ENCODE results near the gene RP2. TPM values are rescaled to one million over a fixed set of nuclear protein-coding genes. Genes with fewer than 3 reads are reported as not detected.
A peak's percentile ranks its signal among the peaks of the same experiment; 100 is the strongest.

Gene RP2
- total RNA-seq, 2 donors from 2014 or later, result 6.6 to 7.1 TPM

DNA sequence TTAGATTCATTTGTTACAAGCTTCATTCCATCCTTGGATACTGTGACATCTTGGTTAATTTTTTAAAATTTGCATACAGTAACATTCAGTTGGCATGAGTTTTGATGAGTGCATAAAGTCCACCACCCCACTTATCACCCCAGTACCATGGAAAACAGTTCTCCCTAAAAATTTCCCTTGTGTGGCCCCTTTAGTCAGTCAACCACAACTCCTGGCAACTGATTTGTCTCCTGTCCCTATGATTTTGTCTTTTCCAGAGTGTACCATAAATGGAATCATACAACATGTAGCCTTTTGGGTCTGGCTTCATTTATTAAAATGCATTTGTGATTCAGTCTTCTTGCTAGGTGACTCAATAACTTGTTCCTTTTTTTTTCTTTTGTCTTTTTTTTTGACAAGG is 29.9 kb downstream of the RP2 start:
- no peaks in the 10 kb centered on the region for H3K27me3 Mint-ChIP-seq
- H3K4me1 Mint-ChIP-seq, result no peaks in the 10 kb centered on the region
- H3K36me3 Mint-ChIP-seq (ENCODE audit: low read depth), result peaks cover 28% of the 10 kb centered on the region
- H3K4me3 Mint-ChIP-seq, result no peak overlapping the region
- ATAC-seq (replicated peaks), result no peak
- H3K9me3 Mint-ChIP-seq, result no peaks in the 10 kb centered on the region
- no peak overlapping the region for H3K27ac Mint-ChIP-seq

DNA sequence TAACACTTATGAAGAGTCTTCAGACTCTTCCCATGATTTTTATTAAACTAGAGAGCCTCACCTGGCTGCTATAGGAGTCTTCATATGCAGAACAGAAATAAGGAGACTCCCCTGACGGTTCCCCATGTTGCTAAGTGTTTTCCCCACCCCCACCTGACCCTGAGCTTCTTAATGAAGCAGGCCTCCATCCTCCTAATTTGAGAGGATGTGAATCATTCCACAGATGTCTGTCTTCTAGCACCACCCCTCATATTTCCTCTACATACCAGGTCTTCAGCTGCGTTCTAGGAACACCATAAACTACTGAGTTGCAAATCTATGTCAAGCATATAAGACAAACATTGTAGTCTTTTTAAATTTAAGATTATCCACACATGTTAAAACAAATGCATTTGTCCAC is 36.9 kb downstream of the RP2 start:
- Mint-ChIP-seq H3K4me3 (no peak overlapping the region), H3K27ac (no peak overlapping the region), H3K36me3 (ENCODE audit: low read depth) (peaks cover 11% of the 10 kb centered on the region), H3K9me3 (no peaks in the 10 kb centered on the region), H3K27me3 (no peaks in the 10 kb centered on the region), H3K4me1 (no peaks in the 10 kb centered on the region)
- no peak for ATAC-seq (replicated peaks)

DNA sequence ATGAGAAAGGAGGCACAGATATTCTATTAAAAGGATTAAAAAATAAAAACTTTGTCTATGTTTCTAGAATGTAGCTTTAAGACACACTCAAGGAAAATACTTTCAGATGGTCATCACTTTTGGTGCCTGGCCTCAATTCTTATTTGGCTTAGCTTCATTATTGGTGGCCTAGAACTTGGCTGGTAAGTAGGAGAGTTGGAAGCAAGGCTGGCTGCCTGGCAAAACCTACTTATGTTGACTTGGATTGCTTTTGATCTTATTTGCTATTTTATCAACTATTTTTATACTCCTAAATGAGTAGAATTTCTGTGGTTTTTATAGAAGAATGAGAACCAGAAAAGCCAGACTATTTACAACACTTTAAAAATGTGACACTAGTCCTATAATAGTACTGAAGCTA is 40.1 kb downstream of the RP2 start:
- no peaks in the 10 kb centered on the region for H3K9me3 Mint-ChIP-seq
- no peak overlapping the region for H3K27ac Mint-ChIP-seq
- H3K27me3 Mint-ChIP-seq, result no peaks in the 10 kb centered on the region
- no peak for ATAC-seq (replicated peaks)
- H3K36me3 Mint-ChIP-seq (ENCODE audit: low read depth), result peaks cover 11% of the 10 kb centered on the region
- H3K4me3 Mint-ChIP-seq, result no peak overlapping the region
- H3K4me1 Mint-ChIP-seq, result no peaks in the 10 kb centered on the region

DNA sequence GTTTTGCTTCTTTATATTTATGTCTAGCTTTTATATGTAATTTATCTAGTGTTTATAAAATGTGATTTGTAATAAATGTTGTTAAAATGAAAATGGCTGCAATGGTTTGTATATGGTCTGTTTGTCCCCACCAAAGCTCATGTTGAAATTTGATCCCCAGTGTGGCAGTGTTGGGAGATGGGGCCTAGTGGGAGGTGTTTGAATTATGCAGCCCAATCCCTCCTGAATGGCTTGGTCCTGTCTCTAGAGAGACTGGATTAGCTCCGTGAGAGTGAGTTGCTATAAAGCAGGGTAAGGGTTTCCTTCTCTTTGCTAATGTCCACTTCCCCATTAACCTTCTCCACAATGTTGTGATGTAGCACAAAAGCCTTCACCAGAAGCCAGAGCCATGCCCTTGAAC is 45.4 kb downstream of the RP2 start:
- Mint-ChIP-seq H3K27ac (no peak overlapping the region), H3K9me3 (no peaks in the 10 kb centered on the region), H3K4me3 (no peak overlapping the region), H3K36me3 (ENCODE audit: low read depth) (peaks cover 4% of the 10 kb centered on the region), H3K4me1 (no peaks in the 10 kb centered on the region), H3K27me3 (no peaks in the 10 kb centered on the region)
- ATAC-seq (replicated peaks), result no peak

DNA sequence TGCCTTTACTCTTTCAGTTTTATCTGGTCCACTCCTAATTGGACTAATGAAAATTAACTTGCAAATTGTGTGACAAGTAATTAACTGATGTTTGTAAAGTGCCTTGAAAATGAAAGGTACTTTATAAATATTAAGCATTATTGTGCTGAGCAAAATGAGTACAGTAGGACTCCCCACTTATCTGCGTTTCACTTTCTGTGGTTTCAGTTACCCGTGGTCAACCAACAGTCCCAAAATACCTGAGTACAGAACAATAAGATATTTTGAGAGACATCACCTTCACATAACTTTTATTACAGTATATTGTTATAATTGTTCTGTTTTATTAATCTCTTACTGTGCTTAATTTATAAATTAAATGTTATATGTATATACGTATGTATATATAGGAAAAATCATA is 48.0 kb downstream of the RP2 start:
- no peak for ATAC-seq (replicated peaks)
- Mint-ChIP-seq H3K4me3 (no peak overlapping the region), H3K27me3 (no peaks in the 10 kb centered on the region), H3K36me3 (ENCODE audit: low read depth) (no peaks in the 10 kb centered on the region), H3K27ac (no peak overlapping the region), H3K4me1 (no peaks in the 10 kb centered on the region), H3K9me3 (no peaks in the 10 kb centered on the region)

DNA sequence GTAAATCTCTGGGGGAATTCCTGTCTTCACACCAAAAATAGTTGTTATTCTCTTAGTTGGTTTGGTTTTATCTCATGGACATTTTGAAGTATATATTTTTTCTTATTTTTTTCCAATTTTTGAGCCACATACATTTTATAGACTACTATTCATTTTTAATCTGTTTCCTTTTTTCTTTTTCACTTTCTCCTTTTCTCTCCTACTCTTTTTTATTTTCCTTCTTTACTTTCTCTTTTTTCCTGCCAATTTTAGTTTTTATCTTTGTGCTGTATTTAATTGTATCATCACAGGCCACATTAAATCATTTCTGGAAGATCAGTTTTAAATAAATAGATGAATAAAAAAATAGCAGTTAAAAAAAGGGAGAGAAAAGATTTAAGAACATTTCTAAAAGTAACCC is 61.4 kb downstream of the RP2 start:
- Mint-ChIP-seq H3K4me3 (no peak overlapping the region), H3K4me1 (no peaks in the 10 kb centered on the region), H3K27ac (no peak overlapping the region), H3K27me3 (peaks cover 6% of the 10 kb centered on the region), H3K36me3 (ENCODE audit: low read depth) (no peaks in the 10 kb centered on the region), H3K9me3 (no peaks in the 10 kb centered on the region)
- no peak for ATAC-seq (replicated peaks)

DNA sequence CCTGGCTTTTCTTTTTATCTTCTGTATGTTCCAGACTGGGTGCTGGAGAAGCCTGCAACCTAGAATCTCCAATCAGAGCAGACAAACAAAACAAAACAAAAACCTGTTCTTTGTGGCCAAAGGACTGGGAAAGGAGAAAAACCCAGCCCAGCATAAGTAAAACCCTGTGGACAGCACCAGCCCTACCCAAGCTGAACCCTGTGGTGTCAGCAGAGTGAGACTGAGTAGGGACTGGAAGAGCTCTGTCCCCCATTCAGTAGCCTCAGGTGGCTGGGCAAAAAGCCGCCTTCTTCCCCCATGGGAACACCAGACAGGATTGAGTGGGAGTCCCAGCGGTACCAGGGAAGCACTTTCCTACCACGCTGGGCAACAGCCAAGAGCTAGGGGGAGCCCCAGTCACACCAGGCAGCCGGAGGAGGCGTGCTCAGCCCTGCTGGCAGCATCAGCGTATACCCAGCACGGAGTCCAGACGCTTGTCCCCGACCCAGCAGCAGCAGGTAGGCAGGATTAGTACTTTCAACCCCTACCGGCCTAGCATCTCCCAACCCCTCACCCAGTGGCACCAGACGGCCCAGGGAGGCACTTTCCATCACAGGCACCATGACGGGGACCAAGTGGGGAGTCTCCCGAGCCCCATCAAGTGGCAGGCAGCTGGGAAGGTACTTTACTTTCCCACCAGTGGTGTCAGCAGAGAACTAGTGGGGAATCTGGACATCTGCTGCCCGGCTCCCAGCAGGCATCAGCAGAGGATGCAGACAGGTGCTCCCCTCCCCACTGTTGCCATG is 66.8 kb downstream of the RP2 start:
- Mint-ChIP-seq H3K36me3 (ENCODE audit: low read depth) (no peaks in the 10 kb centered on the region), H3K9me3 (no peaks in the 10 kb centered on the region), H3K4me3 (peak overlapping the region; percentile 55), H3K27me3 (no peaks in the 10 kb centered on the region), H3K27ac (no peak overlapping the region), H3K4me1 (no peaks in the 10 kb centered on the region)
- peak; percentile 99 for ATAC-seq (replicated peaks)

DNA sequence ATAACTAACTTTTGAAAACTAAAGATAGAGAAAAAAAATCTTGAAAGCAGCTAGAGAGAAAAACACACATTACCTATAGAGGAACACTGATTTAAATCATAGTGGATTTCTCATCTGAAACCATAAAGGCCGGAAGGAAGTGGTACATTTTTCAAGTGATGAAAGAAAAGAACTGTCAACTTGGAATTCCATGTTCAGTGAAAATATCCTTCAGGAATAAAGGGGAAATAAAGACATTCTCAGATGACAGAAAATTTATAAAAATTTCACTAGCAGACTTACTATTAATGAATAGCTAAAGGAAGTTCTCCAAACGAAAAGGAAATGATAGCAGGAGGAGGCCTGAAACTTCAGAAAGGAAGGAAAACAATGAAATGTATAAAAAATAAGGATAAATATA is 67.8 kb downstream of the RP2 start:
- Mint-ChIP-seq H3K4me3 (no peak overlapping the region), H3K9me3 (no peaks in the 10 kb centered on the region), H3K27ac (no peak overlapping the region), H3K27me3 (no peaks in the 10 kb centered on the region), H3K36me3 (ENCODE audit: low read depth) (no peaks in the 10 kb centered on the region), H3K4me1 (no peaks in the 10 kb centered on the region)
- ATAC-seq (replicated peaks), result no peak

DNA sequence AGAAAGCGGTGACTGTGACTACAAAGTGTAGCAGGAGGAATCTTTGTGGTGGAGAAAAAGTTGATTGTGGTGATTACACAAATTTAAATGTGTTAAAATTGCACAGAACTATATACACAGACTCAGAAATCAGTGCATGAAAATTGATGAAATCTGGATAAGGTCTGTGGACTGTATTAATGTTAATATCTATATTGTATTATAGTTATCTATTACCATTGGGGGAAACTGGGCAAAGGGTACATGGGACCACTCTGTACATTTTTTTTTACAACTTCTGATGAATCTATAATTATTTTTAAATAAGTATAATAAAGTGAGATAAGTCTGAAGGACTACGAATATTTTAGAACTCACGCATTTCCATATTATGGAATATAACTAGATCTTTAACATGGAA is 73.6 kb downstream of the RP2 start:
- Mint-ChIP-seq H3K9me3 (no peaks in the 10 kb centered on the region), H3K36me3 (ENCODE audit: low read depth) (no peaks in the 10 kb centered on the region), H3K27ac (no peak overlapping the region), H3K4me1 (peaks cover 3% of the 10 kb centered on the region), H3K4me3 (no peak overlapping the region), H3K27me3 (peaks cover 15% of the 10 kb centered on the region)
- no peak for ATAC-seq (replicated peaks)

DNA sequence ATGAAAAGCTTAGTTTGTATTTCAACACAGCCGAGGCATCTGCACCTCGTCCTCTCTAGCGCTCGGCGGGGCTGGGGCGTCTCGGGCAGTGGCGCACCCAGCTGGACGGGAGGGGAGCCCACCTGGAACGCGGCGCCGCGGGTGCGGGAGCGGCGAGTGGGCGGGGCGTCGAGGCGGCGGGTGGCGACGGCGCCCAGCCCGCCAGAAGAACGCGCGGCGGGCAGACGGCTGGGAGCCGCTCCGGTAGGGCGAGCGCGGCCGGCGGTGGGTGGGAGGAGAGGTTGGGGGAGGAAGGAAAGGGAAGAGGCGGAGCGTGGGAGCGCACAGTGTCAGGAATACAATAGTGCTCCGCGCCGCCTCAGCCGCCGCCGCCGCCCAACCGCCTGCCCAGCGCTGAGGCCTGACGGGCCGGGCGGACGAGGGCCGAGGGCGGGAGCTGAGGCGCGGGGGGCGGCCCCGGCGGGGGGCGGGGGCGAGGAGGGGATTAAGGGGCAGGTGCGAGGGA is 75.3 kb downstream of the RP2 start, which contains the start of gene JADE3:
JADE3 (plus strand) TSS at position 324 of the 505 bp plus-strand sequence. CDS start 72,474 bp downstream, outside the sequence.
- Mint-ChIP-seq H3K27ac (no peak within 1 kb of the TSS), H3K9me3 (no peaks in the 10 kb centered on the region), H3K27me3 (peaks cover 23% of the 10 kb centered on the region), H3K36me3 (ENCODE audit: low read depth) (no peaks in the 10 kb centered on the region), H3K4me1 (peaks cover 3% of the 10 kb centered on the region), H3K4me3 (peak within 1 kb of the TSS; percentile 69)
- ATAC-seq (replicated peaks), result peak; percentile 40

DNA sequence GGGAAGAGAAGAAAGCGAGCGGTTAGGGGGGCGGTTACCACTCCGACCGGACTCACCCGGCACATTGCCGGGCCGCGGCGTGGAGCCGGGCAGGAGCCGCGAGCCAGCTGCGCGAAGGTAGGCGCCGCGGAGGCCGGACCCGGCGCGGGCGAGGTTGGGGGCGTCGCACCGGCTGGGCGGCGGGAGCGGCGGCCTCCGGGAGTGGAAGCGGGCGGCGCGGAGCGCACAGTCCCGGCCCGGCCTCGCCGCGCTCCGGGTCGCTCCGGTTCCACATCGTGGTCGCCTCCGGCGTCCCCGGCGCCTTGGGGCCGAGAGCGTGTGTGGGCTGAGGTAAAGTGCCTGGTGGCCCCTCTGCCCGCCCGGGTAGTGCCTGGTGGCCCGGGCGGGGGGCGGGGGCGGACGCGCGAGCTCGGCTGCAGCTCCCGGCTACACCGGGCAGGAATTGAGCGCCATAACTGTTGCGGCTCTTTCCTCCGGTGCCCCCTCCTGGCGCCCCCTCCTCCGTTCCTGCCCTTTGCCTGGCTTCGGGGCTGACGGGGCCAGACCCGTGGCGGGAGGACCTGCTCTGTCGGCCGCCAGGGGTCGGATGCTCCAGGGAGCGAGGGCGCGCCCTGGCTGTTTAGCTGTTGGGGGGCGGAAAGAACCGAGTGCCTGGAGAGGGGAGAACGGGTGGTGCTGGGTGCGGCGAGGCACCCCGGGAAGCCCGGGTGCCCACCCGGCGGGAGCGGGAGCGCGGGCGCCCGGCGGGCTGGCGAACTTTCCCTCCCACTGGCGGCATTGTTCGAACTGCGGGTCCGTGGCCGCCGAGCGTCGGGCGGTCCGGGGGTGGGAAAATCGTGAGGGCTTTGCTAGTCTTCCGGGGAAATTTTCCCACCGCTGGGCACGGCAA is 76.0 kb downstream of the RP2 start:
- Mint-ChIP-seq H3K4me3 (peak overlapping the region; percentile 69), H3K4me1 (peaks cover 3% of the 10 kb centered on the region), H3K27me3 (peaks cover 30% of the 10 kb centered on the region), H3K9me3 (no peaks in the 10 kb centered on the region), H3K27ac (no peak overlapping the region), H3K36me3 (ENCODE audit: low read depth) (no peaks in the 10 kb centered on the region)
- peak; percentile 58 for ATAC-seq (replicated peaks)

DNA sequence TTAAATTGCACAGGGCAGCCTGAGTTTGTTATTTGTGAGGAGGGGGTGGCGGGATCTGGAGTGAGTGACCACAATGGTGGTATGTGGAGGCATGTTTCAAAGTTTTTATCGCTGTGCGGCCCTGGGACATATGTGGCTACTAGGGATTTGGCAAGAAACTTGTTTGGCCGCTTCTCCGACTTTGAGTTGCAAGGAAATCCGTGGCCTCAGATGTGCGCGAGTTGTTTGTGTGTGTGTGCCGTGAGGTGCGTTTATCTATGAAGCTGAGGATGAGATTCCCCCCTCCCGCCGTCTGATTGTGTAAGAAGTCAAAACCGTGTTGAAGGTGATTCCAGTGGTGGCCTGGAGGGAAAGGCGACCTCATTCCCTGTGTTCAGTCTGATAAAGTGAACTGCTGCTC is 76.8 kb downstream of the RP2 start:
- ATAC-seq (replicated peaks), result no peak
- H3K27me3 Mint-ChIP-seq, result peaks cover 31% of the 10 kb centered on the region
- no peak overlapping the region for H3K27ac Mint-ChIP-seq
- H3K9me3 Mint-ChIP-seq, result no peaks in the 10 kb centered on the region
- peak overlapping the region; percentile 69 for H3K4me3 Mint-ChIP-seq
- H3K36me3 Mint-ChIP-seq (ENCODE audit: low read depth), result no peaks in the 10 kb centered on the region
- peaks cover 3% of the 10 kb centered on the region for H3K4me1 Mint-ChIP-seq

DNA sequence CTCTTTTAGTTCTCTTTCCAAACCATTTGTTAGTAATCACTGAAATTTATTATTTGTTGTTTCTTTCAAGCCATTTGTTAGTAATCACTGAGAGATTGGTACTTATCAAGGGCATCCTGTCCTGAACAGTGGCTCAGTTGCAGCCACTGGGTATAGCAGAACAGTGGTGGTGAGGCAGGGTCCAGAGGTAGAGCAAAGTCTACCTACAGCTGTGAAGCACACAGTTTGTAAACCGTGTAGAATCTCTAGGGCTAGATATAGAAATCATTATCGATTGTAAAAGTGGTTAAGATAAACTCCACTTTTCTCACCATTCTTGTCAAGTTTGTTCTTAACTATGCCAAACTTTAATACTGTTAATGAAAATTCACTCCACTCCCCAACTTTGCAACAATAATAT is 79.4 kb downstream of the RP2 start:
- ATAC-seq (replicated peaks), result no peak
- Mint-ChIP-seq H3K36me3 (ENCODE audit: low read depth) (no peaks in the 10 kb centered on the region), H3K4me1 (peaks cover 3% of the 10 kb centered on the region), H3K4me3 (no peak overlapping the region), H3K27ac (no peak overlapping the region), H3K9me3 (no peaks in the 10 kb centered on the region), H3K27me3 (peaks cover 35% of the 10 kb centered on the region)

DNA sequence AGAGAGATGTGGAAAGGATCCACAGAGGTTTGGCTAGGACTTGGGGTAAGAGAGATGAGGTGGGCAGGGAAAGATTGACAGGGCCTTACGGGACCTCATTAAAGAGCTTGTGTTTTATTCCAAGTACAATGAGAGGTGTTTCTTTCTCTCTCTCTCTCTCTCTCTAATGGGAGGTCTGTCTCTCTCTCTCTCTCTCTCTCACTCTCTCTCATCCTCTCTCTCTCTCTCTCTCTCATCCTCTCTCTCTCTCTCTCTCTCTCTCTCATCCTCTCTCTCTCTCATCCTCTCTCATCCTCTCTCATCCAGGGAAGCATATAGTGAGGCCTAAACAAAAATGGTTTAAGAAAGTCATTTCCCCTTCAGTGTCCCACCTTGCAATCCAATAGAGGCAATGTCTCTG is 80.8 kb downstream of the RP2 start:
- Mint-ChIP-seq H3K27ac (no peak overlapping the region), H3K4me1 (peaks cover 3% of the 10 kb centered on the region), H3K9me3 (no peaks in the 10 kb centered on the region), H3K27me3 (peaks cover 38% of the 10 kb centered on the region), H3K4me3 (no peak overlapping the region), H3K36me3 (ENCODE audit: low read depth) (no peaks in the 10 kb centered on the region)
- no peak for ATAC-seq (replicated peaks)

DNA sequence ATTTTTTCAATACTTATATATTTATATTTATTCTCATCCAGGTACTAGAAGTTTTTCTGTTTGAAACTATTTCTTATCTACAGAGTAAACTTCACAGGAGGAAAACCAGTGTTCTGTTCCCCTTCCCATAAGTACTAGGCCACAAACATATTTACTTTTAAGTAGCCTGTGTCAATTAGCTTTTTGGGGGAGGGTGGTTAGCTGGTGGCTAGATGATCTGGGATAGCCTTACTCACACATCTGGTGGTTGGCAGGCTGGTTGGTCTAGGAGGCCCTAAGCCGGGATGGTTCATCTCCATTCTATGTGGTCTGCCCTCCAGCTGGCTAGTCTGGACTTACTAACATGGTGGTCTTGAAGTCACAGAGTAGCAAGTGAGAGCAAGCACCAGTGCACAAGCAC is 81.6 kb downstream of the RP2 start:
- H3K27me3 Mint-ChIP-seq, result peaks cover 38% of the 10 kb centered on the region
- no peak for ATAC-seq (replicated peaks)
- H3K9me3 Mint-ChIP-seq, result no peaks in the 10 kb centered on the region
- H3K27ac Mint-ChIP-seq, result no peak overlapping the region
- H3K4me3 Mint-ChIP-seq, result no peak overlapping the region
- H3K36me3 Mint-ChIP-seq (ENCODE audit: low read depth), result no peaks in the 10 kb centered on the region
- peaks cover 3% of the 10 kb centered on the region for H3K4me1 Mint-ChIP-seq
